Suppressor macrophage treated with lipopolysaccharide for 1 hour (primary cell): Measurements from ENCODE around the gene MAP3K14.
"Not testable (repeated sequence)": the region's sequence is repeated elsewhere in the genome, so short reads cannot be mapped to it uniquely, and the experiment has no call there.

Experiments used
- DNase-seq, 3 donors: peaks; one replicate each; pipeline ENCODE4 v3.0.0-alpha.2; 2020 to 2022

MAP3K14 gene

DNA sequence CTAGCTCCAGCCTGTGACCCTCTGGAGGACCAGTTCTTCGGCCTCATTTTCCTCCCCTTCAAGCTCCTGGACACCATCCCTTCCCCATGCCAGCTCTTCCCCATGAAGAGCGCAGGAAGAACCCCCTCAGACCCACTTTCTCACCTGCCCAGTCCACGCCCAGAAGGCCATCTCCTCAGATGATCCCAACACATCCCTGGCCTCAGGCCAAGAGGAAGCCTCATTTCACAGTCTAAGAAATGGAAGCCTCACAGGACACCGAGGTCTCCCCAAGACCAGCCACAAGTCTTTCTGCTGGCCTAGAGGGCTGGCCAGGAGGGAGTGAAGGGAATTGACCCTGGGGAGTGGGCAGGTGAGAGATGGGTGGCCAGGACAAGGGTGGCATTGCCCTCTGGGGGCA is 62.9 kb downstream of the MAP3K14 start:
- no peak for DNase-seq

DNA sequence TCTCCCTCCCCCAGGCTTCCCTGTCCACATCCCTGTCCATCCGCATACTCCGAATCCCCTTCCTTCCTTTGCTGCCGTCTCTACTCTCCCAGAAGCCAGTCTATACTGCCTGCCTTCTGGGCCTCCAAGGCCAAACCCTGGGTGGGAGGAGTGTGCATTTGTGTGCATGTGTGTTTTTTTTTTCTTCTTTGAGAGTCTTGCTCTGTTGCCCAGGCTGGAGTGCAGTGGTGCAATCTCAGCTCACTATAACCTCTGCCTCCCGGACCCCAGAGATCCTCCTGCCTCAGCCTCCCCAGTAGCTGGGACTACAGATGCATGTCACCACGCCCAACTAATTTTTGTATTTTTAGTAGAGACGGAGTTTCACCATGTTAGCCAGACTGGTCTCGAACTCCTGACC is 63.6 kb downstream of the MAP3K14 start:
- not testable (repeated sequence) for DNase-seq

DNA sequence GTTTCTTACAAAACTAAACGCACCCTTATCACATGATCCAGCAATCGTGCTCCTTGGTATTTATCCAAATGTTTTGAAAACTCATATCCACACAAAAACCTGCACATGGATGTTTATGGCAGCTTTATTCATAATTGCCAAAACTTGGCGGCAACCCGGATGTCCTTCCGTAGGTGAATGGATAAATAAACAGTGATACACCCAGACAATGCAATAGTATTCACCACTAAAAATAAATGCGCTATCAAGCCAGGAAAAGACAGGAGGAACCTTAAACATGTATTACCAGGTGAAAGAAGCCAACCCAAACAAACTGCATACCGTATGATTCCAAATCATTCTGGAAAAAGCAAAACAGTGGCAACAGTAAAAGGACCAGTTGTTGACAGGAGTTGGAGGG is 64.9 kb downstream of the MAP3K14 start:
- DNase-seq, result no peak

DNA sequence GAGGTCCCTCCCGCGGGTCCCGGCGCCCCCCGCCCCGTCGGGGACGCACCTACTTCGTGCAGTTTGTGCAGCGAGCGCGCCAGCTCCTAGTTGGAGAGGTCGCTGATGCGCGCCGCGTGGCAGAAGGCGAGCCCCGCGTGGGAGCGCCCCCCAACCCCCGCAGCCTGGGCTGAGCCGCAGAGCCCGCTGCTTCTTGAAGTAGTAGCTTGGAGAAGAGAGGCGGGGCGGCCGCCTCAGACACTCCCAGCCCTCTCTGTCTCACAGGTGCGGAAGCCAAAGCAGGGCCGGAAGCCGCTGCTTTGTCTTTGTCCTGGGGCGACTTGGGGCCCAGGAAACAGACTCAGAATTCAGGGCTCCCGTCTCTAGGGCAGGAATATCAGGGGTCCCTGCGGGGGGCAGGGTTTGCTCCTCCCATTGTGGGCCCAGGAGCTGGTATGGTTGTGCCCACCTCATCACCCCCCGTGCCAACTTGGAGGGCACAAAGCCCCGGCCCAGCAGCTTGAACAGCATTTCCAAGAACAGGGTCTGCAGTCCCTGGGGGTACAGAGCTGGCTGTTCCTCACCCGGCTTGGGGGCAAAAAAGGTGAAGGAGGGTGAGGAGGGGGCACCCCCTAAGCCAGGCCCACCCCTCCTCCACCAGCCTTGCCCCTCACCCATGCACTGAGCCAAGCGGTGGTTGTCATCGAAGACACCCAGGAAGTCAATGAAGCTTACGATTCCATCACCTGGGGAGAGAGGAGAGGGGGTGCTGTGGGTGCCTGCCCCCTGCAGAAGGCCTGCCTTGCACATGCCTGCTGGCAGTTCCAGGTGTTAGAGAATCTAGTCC is 68.5 kb downstream of the MAP3K14 start:
- no peak for DNase-seq

DNA sequence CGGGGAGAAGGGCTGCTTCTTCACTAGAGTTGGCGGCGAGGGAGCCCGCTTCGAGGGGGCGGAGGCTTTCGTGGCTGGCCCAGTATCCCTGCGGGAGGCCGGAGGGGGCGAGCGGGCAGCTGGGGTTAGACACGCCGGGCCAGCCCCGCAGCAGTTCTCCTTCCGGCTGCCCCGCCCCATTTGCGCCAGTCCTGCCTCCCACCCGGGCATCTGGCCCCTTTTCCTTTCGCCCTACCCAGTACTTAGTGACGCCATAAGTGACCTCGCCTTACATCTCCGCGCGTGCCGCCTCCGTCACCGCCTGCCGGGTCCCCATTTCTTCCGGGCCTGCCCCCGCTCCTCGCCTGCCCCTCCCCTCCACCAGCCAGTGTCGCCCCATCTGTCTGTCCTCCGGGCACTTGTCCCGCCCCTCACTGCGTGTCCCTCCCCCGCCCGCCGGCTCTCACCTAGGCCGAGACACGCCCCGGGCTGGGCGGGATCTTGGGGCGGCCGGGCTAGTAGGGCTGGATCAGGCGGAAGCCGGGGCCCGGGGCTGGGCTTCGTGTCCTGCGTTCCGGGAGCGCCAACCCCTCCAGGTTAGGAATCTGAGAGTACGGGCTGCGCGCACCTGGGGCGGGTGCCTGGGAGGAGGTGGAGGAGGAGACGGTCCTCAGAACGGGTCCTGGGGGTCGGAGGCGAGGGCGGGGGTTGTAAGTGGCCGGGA is 69.2 kb downstream of the MAP3K14 start:
- DNase-seq, result peak; percentile 81 to 91 (median 90)

DNA sequence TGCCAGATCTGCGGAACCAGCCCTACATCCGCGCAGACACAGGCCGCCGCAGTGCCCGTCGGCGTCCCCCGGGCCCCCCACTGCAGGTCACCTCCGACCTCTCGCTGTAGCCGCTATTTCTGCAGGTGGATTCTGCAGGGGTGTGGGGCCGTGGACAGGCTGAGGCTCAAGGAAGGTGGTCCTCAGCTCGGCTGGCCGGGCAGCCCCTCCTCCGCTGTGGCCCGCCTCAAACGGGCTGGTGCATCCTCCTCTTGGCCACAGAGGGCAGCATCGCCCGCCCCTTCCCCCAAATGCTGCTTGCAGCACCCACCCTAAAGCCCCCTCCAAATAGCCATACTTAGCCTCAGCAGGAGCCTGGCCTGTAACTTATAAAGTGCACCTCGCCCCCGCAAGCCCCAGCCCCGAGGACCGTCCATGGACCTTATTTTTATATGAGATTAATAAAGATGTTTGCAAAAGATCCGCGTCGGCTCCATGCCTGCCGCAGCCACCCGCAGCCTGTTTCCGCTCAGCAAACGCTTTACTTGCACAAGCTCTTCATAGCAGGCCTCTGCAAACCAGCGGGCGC is 69.9 kb downstream of the MAP3K14 start:
- DNase-seq, result no peak

DNA sequence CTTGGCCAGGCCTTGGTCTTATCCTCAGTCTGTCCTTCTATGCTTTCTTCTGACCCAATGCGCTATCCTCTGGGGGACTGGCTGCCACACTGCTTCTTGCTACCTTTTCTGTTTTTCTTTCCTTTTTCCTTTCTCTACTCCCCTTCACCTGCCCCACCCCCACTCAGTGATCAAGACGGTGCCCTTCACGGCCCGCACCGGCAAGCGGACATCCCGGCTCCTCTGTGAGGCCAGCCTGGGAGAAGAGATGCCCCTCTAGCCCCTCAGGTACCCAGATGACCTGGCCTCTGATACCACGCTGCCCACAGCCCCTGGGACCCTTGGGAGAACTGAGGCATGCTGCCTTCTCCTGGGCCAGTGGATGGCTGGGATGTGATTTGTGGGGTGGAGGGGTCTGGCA is 70.5 kb downstream of the MAP3K14 start:
- DNase-seq, result no peak

DNA sequence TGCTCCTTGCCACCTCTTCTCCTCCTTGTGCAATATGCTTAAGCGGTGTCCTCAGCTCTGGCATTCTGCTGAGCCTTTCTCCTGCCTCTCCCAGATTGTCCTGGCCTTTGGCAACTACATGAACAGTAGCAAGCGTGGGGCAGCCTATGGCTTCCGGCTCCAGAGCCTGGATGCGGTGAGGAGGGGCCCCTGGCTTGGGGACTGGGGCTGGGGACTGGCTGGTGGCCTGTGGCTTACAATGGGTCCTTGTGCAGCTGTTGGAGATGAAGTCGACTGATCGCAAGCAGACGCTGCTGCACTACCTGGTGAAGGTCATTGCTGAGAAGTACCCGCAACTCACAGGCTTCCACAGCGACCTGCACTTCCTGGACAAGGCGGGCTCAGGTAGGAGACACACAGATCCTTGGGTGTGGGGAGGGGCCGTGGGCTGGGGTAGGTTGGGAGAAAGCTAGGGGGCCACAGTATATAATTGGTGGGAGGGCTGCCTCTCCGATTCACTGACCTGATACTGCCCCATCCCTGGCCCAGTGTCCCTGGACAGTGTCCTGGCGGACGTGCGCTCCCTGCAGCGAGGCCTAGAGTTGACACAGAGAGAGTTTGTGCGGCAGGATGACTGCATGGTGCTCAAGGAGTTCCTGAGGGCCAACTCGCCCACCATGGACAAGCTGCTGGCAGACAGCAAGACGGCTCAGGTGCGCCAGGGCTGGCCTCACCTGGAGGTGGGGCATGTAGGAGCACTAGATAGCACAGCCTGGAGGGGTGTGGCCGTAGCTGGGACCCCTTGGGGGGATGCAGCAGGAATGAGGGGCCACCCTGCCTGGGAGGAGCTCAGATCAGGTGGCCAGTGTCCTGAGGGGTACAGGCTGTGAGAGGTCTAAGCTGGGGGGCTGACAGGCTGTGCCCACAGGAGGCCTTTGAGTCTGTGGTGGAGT is 71.8 kb downstream of the MAP3K14 start:
- no peak for DNase-seq

DNA sequence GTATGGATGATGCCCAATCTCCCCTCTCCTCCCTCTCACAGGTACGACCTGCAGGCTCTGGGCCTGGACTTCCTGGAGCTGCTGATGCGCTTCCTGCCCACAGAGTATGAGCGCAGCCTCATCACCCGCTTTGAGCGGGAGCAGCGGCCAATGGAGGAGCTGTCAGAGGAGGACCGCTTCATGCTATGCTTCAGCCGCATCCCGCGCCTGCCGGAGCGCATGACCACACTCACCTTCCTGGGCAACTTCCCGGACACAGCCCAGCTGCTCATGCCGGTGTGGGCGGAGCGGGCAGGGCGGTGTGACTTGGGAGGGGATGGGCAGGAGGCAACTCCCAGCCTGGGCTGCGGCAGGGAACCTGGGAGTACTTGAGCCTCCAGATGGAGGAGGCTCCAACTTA is 73.1 kb downstream of the MAP3K14 start:
- DNase-seq, result no peak

DNA sequence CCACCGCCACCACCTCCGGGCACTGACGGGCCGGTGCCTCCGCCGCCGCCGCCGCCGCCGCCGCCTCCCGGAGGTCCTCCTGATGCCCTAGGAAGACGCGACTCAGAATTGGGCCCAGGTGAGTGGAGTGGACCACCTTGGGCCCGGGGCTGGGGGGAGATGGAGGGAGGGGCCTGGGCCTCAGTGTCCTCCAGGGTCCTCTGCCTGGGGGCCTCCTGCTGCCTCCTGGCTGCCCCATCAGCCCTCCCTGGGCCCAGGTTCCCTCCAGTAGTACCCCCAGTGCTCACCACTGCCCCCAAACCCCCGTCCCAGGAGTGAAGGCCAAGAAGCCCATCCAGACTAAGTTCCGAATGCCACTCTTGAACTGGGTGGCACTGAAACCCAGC is 74.8 kb downstream of the MAP3K14 start:
- no peak for DNase-seq

DNA sequence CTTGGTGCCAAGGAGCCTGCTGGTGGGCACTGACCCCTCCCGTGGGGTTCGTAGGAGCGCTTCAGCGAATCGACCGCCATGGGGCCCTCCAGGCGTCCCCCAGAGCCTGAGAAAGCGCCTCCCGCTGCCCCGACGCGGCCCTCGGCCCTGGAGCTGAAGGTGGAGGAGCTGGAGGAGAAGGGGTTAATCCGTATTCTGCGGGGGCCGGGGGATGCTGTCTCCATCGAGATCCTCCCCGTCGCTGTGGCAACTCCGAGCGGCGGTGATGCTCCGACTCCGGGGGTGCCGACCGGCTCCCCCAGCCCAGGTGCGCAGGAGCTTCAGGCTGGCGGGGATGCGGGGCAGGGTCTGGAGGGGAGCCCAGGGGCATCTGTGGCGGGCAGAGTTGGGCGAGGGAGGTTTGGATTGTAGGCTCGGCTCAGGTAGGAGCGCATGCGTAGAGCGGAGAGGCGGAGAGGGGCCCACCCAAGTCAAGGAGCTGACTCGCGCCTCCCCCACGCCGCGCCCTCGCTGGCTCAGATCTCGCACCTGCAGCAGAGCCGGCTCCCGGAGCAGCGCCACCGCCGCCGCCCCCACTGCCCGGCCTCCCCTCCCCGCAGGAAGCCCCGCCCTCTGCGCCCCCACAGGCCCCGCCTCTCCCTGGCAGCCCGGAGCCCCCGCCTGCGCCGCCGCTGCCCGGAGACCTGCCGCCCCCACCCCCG is 75.3 kb downstream of the MAP3K14 start:
- DNase-seq, result no peak

DNA sequence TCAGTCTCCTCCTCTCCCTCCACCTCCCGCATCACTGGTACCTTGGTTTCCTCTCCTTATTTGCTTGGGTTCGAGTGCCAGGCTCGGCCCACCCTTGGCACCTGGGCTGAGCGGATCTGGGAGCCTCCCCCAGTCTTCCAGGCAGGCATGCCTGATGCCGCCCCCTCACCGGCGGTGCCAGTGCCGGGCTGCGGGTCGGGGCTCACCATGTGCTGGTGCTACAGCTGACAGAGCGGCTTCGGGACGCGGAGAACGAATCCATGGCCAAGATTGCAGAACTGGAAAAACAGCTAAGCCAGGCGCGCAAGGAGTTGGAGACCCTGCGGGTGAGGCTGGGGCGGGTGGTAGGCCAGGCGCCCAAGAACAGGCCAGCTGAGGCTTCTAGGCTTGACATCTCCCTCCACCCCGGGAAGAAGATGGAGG is 75.9 kb downstream of the MAP3K14 start:
- DNase-seq, result no peak

DNA sequence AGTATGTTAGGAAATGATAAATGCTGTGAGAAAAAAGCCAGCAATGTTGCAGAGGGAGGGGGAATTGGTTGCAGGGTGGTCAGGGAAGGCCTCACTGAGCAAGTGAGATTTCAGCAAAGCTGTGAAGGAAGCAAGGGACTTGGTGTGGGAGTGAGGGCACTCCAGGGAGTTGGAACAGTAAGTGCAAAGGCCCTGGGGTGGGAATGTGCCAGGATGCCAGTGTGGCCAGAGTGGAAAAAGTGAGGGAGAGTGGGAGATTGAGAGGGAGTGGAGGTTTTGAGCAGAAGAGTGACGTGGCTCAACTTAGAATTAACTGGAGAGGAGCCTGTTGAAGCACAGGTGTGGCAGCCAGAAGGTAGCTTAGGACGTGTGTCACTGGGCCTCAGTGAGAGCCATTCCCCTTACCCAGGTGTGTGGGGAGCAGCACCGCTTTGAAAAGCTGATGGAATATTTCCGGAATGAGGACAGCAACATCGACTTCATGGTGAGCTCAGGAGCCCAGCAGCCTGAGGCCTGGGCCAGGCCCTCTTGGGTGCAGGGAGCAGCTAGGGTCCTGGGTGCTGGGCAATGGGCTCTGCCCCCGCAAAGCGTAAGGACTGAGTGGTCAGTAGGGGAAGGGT is 78.6 kb downstream of the MAP3K14 start:
- no peak for DNase-seq

DNA sequence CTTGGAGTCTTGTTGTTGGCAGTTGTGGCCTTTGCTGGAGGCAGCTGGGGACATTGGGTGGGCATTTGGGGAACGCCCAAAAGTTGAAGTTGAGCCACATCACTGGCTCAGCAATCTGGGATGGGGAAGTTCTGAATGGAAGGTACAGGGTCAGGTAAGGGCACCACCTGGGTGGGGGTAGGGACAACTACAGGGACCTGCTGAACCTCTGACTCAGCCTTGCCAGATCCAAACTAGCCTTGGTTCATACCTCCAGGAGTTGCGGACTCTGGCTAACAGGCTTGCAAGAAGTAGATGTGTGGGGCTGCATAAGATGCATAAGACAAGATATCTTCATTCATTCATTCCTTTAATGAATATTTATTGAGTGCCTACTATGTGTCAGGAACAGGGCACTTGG is 79.1 kb downstream of the MAP3K14 start:
- DNase-seq, result no peak

DNA sequence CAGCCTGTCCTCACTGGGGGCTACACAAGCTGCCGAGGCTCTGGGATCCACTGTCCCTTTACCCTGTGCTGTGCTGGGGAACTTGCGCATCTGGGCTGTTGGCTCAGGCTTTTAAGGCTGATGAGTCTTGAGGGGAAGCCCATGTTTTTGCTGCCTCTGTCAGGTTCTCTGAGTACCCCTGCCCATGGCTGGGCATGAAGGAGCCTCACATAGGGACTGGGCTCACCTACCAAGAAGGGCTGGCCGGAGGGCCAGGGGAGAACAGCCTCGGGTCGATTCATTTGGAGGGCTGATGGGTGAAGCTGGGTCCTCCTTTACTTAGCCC is 80.6 kb downstream of the MAP3K14 start:
- DNase-seq, result no peak

DNA sequence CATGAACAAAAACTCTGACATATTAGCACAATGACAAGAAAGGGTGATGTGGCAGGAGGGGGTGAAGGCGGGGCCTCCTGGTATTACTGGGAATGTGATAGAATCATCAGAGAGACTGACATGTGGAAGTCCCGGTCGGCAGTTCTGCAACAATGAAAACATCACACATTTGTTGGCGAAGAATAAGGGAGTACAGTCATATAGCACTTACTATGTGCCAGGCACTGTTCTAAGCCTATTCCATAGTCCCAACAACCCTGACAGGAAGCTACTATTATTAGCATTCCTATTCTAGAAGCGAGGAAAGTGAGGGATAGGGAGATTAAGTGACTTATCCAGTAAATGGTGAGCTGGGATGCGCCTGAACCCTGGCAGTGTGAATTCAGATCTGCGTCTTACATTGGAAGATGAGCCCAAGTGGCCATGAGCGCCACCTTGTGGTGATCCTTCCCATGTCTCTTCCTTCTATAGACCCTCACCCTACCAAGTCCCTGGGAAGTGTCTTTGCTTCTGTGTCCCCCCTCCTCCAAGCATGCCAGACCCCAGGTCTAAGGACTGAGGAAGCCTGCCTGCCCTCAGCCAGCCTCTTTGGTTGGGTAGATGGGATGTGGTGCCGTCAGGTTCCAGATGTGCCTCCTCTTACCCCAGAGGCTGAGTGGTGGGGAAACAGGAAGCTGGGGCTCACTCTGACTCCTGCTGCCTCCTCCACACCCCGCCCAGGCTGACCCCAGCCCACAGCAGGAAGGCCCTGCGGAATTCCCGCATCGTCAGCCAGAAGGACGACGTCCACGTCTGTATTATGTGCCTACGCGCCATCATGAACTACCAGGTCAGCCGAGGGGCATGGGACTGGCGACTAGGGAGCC is 81.2 kb downstream of the MAP3K14 start:
- peak; percentile 86 to 90 (median 89) for DNase-seq

DNA sequence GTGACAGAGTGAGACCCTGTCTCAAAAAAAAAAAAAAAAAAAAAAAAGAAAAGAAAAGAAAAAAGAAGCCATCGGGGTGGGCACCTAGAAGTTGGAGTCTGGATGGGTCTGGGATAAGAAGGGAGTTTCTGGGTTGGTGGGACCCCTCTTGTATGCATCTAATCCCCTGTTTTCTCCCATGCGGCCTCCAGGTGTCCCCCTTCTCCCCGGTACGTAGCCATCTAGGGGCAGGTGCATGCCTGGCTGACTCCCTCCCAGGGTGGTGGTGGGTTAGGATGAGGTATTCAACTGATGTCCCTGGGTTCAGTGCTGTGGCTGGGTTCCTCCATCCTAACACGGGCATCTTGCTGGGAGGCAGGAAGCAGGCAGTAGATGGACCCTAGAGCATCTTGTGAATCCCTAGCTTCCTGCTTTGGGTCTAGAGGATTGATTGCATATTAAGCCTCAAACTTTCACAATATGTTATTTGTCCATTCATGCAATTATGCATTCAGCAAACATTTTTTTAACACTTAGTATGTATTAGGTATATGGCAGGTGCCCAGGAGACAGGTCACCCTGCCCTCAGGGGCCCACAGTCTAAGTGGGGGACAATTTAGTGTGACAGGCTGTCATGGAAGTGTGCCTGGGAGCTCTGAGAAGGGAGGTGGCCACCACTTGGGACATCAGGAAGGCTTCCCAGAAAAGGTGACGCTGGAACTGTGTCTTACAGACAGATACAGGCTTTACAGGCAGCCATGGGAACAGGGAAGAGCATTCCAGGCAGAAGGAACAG is 82.0 kb downstream of the MAP3K14 start:
- DNase-seq, result no peak

DNA sequence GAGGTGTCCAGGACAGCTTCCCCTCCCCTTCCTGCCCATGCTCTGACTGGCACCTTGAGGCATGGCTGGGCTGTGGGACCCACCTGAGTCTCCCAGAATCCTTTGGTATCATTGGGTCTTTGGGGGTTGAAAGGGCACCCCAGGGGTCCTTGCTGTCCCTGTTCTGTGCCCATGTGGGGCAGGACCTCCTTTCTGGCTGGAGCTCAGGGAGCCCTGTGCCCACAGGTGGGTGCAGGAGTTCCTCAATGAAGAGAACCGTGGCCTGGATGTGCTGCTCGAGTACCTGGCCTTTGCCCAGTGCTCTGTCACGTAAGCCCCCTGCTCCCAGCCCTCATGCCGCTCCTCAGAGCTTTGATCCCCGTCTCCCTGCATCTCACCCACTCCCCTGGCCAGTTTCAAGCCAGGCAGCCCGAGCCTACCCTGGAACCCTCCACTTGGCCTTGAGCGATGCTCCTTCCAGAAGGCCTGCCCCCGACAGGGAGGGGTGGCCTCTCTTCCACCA is 83.3 kb downstream of the MAP3K14 start:
- DNase-seq, result no peak

DNA sequence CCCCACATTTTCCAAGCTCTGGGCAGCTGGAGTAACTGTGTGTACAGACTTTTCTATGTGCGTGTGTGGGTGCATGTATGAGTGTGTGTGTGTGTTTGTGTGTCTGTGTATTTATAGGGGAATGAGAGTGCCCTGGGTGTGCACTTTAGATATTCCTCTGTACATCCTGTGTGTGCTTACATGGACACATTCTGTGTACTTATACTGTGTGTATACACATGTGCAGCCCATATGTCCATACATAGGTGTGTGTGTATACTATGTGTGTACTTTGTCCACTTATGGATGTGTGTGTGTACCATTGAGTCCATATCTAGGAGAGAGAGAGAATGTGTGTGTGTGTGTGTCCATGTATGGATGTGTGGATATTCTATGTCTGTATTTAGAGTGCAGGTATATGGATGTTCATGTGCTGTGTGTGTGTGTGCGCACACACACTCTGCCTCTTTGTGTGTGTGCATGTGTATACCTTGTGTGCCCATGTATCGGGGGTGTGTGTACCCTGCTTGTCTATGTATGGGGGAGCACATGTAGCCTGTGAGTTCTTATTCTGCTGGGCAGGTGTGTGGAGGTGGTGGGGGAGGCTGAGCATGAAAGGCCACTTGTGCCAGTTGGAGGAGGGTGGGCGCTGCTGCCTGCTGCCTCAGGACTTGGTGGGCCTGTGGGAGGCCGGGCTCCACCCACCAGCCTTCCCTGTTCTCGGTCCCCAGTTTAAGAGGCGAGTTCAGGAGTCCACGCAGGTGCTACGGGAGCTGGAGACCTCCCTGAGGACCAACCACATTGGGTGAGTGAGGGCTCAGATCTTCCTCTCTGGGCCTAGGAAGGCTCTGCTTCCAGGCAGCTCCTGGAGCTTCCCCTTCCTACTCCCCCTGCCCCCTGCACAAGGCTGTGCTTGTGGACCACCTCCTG is 84.1 kb downstream of the MAP3K14 start:
- no peak for DNase-seq
